Panc1 (cell line): ENCODE results near the gene GLRA3. TPM values are rescaled to one million over a fixed set of nuclear protein-coding genes. Genes with fewer than 3 reads are reported as not detected.

Source experiments
- ATAC-seq: fragments of 200-7000 bp; cut with Tn5 transposase; 2 replicates; pipeline ENCODE4 v1.9.1; 2020; ENCODE audit warnings: mild to moderate bottlenecking, moderate library complexity
- BruUV-seq: library from RNA; stranded (reverse); fragments of 400-500 nt; replicated peaks from 2 replicates; lab custom pipeline; 2021; lab: Mats Ljungman, UMichigan
- CTCF ChIA-PET: fragments of 300-600 bp; sonication (Branson Sonifier 250); formaldehyde crosslinking; loops from one replicate; lab custom pipeline; 2022; ENCODE audit warnings: antibody characterized with exemption; lab: Charles Lee
- POLR2A ChIA-PET: fragments of 300-600 bp; sonication (Branson Sonifier 250); formaldehyde crosslinking; loops from one replicate; lab custom pipeline; 2022; ENCODE audit warnings: antibody characterized with exemption; lab: Charles Lee
- DNase-seq: peaks from one replicate; pipeline ENCODE4 v3.0.0-alpha.2; 2010; ENCODE audit warnings: low read depth, low spot score
- H3K27ac ChIP-seq: 2 replicates; pipeline ENCODE4 v1.5.1; 2011; ENCODE audit warnings: mild to moderate bottlenecking, low read length, inconsistent platforms
- H3K27me3 ChIP-seq: fragments of 200-500 bp; sonication (Bioruptor generic); 2 replicates; pipeline ENCODE4 v1.6.0; 2014; ENCODE audit warnings: low read length, inconsistent platforms; ENCODE audit not compliant: control insufficient read depth, insufficient read depth
- H3K36me3 ChIP-seq: fragments of 200-500 bp; sonication (Bioruptor generic); 2 replicates; pipeline ENCODE4 v1.5.1; 2014; ENCODE audit warnings: inconsistent platforms, mild to moderate bottlenecking, low read length, moderate library complexity; ENCODE audit not compliant: control insufficient read depth, insufficient read depth
- H3K4me1 ChIP-seq: 2 replicates; pipeline ENCODE4 v1.5.1; 2011; ENCODE audit warnings: inconsistent platforms, mild to moderate bottlenecking, low read length, moderate library complexity; ENCODE audit not compliant: control insufficient read depth, insufficient read depth
- H3K4me3 ChIP-seq, 2 experiments: 2 replicates each; pipeline ENCODE4 v1.5.1; 2011 to 2012; ENCODE audit warnings: low read depth in 2 of 2, low read length in 2 of 2, mild to moderate bottlenecking in 2 of 2, inconsistent platforms in 1 of 2, moderate library complexity in 1 of 2
- H3K9me3 ChIP-seq: fragments of 200-500 bp; sonication (Bioruptor generic); 2 replicates; pipeline ENCODE4 v1.5.1; 2014; ENCODE audit warnings: low read depth, mild to moderate bottlenecking, inconsistent platforms, low read length, moderate library complexity; ENCODE audit not compliant: control insufficient read depth, insufficient read depth
- CTCF ChIP-seq: fragments of 450-650 bp; IDR thresholded peaks from 2 replicates; pipeline ENCODE4 v1.5.1; 2017; ENCODE audit warnings: mild to moderate bottlenecking
- POLR2AphosphoS5 ChIP-seq: IDR thresholded peaks from 2 replicates; pipeline ENCODE4 v1.6.1; 2012; ENCODE audit warnings: mild to moderate bottlenecking, low read depth, low read length, moderate library complexity
- REST ChIP-seq, 2 experiments: IDR thresholded peaks; 2 replicates each; pipeline ENCODE4 v1.6.1; 2011 to 2012; ENCODE audit warnings: low read depth in 2 of 2, control low read depth in 1 of 2, low read length in 1 of 2, mild to moderate bottlenecking in 1 of 2, moderate library complexity in 1 of 2; ENCODE audit not compliant: insufficient read depth in 1 of 2
- SIN3A ChIP-seq: IDR thresholded peaks from 2 replicates; pipeline ENCODE4 v1.6.1; 2012; ENCODE audit warnings: low read depth, mild to moderate bottlenecking, low read length, moderate library complexity, borderline replicate concordance; ENCODE audit not compliant: insufficient read depth
- TCF7L2 ChIP-seq: IDR thresholded peaks from 2 replicates; pipeline ENCODE4 v1.6.1; 2011; ENCODE audit warnings: mild to moderate bottlenecking, low read depth, low read length, inconsistent platforms
- in situ Hi-C: cut with HindIII; loops from 2 replicates; pipeline ENCODE4 v1.10.0; 2016; ENCODE audit warnings: low sequenced_read_pairs, low pct_unique_long_range_greater_than_20kb
- intact Hi-C: fragments of 100-400 bp; cut with micrococcal nuclease; formaldehyde crosslinking; loops from one replicate; pipeline ENCODE4 v1.10.0; 2022; ENCODE audit not compliant: unreplicated experiment
- total RNA-seq: library from RNA; stranded (reverse); gene quantifications from one replicate; pipeline ENCODE4 v1.2.1, GENCODE V29; 2021; ENCODE audit not compliant: unreplicated experiment

GLRA3 gene
- total RNA-seq, 1 experiment from 2014 or later: not detected

- Histone ChIP-seq H3K27me3 (no peaks in the 10 kb centered on the region), H3K9me3 (no peaks in the 10 kb centered on the region), H3K4me1 (no peaks in the 10 kb centered on the region), H3K4me3 (no peak overlapping the region), H3K27ac (no peak overlapping the region), H3K36me3 (no peaks in the 10 kb centered on the region)
- in situ Hi-C loops (no loop called here), intact Hi-C loops (no loop called here)
- no TSS peak for BruUV-seq
- ChIA-PET CTCF (no interaction called here), POLR2A (no interaction called here)
- no peak for DNase-seq
- ATAC-seq: no peak
- TF ChIP-seq TCF7L2: no peak
- TF ChIP-seq CTCF: no peak
- TF ChIP-seq REST (IDR thresholded peaks at IDR 0.05; ENCODE audit: insufficient read depth in 1 of 2, low read depth in 2 of 2, low read length in 1 of 2): no peak
- no peak for TF ChIP-seq SIN3A
- no peak for TF ChIP-seq POLR2AphosphoS5
These were observed 126.0 kb downstream of the GLRA3 start for GRCh38 chr4:174702979-174703478.

- H3K27ac ChIP-seq: no peak overlapping the region
- intact Hi-C loops (no loop called here), in situ Hi-C loops (no loop called here)
- no peak overlapping the region for H3K4me3 ChIP-seq
- H3K4me1 ChIP-seq: no peaks in the 10 kb centered on the region
- H3K9me3 ChIP-seq: no peaks in the 10 kb centered on the region
- no peaks in the 10 kb centered on the region for H3K27me3 ChIP-seq
- no peak for ATAC-seq
- BruUV-seq: no TSS peak
- DNase-seq: no peak
- no peaks in the 10 kb centered on the region for H3K36me3 ChIP-seq
- TF ChIP-seq CTCF (no peak), TCF7L2 (no peak), SIN3A (no peak), REST (IDR thresholded peaks at IDR 0.05; ENCODE audit: insufficient read depth in 1 of 2, low read depth in 2 of 2, low read length in 1 of 2) (no peak), POLR2AphosphoS5 (no peak)
- POLR2A ChIA-PET: no interaction called here
- CTCF ChIA-PET: no interaction called here
These were observed 129.4 kb downstream of the GLRA3 start for GRCh38 chr4:174699654-174700053.
